Measurements from ENCODE around the gene ANKFY1.

ANKFY1 gene

GRCh38 chr17:4152471-4152870, 111.3 kb downstream of the ANKFY1 start:
- TF ChIP-seq CTCF (IDR thresholded peaks at IDR 0.05; ENCODE audit: insufficient read depth, low read depth, low read length, missing control alignments): no peak
- H3K4me3 ChIP-seq (ENCODE audit: low read depth, low read length): no peak overlapping the region
- no peak for DNase-seq (ENCODE audit: low read depth)

DNA sequence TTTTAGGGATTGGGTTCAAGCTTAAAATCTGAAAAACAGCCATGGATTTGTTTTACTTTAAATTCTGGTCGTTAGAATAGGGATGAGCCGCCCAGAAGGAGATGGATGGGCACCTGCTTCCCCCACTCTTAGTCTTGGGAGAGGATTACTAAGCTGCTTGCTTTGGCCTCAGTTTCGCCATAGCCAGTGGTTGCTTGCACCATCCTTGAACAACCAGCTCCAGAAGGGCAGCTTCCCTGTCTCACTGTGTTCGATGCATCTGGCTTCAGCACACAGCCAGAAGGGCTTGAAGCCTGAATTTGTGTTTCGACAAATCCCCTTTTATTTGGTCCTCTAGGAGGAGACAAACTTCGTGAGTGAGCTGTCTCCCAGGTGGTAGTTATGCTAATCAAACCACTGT, 113.7 kb downstream of the ANKFY1 start:
- no peak for TF ChIP-seq CTCF (IDR thresholded peaks at IDR 0.05; ENCODE audit: insufficient read depth, low read depth, low read length, missing control alignments)
- no peak for DNase-seq (ENCODE audit: low read depth)
- H3K4me3 ChIP-seq (ENCODE audit: low read depth, low read length): no peak overlapping the region

- DNase-seq (ENCODE audit: low read depth): no peak
- no peak overlapping the region for H3K4me3 ChIP-seq (ENCODE audit: low read depth, low read length)
- no peak for TF ChIP-seq CTCF (IDR thresholded peaks at IDR 0.05; ENCODE audit: insufficient read depth, low read depth, low read length, missing control alignments)
These were observed 115.0 kb downstream of the ANKFY1 start for GRCh38 chr17:4148611-4149308.

- no peak for DNase-seq (ENCODE audit: low read depth)
- H3K4me3 ChIP-seq (ENCODE audit: low read depth, low read length): no peak overlapping the region
- no peak for TF ChIP-seq CTCF (IDR thresholded peaks at IDR 0.05; ENCODE audit: insufficient read depth, low read depth, low read length, missing control alignments)
These were observed 115.9 kb downstream of the ANKFY1 start for GRCh38 chr17:4147751-4148310.

- DNase-seq (ENCODE audit: low read depth): no peak
- no peak overlapping the region for H3K4me3 ChIP-seq (ENCODE audit: low read depth, low read length)
- no peak for TF ChIP-seq CTCF (IDR thresholded peaks at IDR 0.05; ENCODE audit: insufficient read depth, low read depth, low read length, missing control alignments)
These were observed 117.1 kb downstream of the ANKFY1 start for GRCh38 chr17:4146641-4147040.

GRCh38 chr17:4144422-4144747, 119.4 kb downstream of the ANKFY1 start:
- DNase-seq (ENCODE audit: low read depth): peak; percentile 22
- peak overlapping the region; percentile 79 for H3K4me3 ChIP-seq (ENCODE audit: low read depth, low read length)

More at GRCh38 chr17:4144422-4144747, 119.4 kb downstream of the ANKFY1 start:
- no peak for TF ChIP-seq CTCF (IDR thresholded peaks at IDR 0.05; ENCODE audit: insufficient read depth, low read depth, low read length, missing control alignments)

Data from GM12865 (cell line).